Measurements from ENCODE around the gene ZNF394. TPM values are rescaled to one million over a fixed set of nuclear protein-coding genes. Genes with fewer than 3 reads are reported as not detected.

The ZNF394 gene
- total and polyA plus RNA-seq, 9 of the 15 experiments (the other 6 are each of a cell fraction or from before 2014, with no cell fraction given), result 2.9 to 32.2 (median 24.2) TPM

GRCh38 chr7:99456288-99456687 lies 43.8 kb downstream of the ZNF394 start:
- CTCF ChIA-PET (ENCODE audit: low intra/inter-chr PET ratio), result no interaction called here
- H3K4me2 ChIP-seq (ENCODE audit: insufficient read depth, low read length), result no peak overlapping the region
- ATAC-seq (peak; percentile 3; the same call in 2 of the 3 replicates), FAIRE-seq (no peak), DNase-seq (ENCODE audit: extremely low read depth in 1 of 4, low spot score in 3 of 4) (peak in 1 of 4 experiments; percentile 14)
- POLR2A ChIA-PET, result interaction anchor here (0.6 to 2.9 kb wide), 6 partner anchors 9 to 578 kb away, joined by 3 to 28 read pairs (median 4); partner anchors contain the start of genes ATP5MF, CPSF4, PDAP1 and PTCD1
- intact Hi-C loops (cut with micrococcal nuclease), result no loop called here
- H3K9me3 ChIP-seq (replicated peaks; ENCODE audit: control insufficient read depth, insufficient read depth, low read depth, low read length), result no peaks in the 10 kb centered on the region
- peaks cover 48% of the 10 kb centered on the region for H4K20me1 ChIP-seq (replicated peaks; ENCODE audit: control insufficient read depth, insufficient read depth, low read length)
- WGBS (ENCODE audit: insufficient coverage, low coverage, missing lambda C conversion rate), result 79% methylated on average over 9 of the region's 13 CpGs
- peak overlapping the region in 1 of 2 experiments; percentile 54; a peak in 1 of 4 replicates for H3K9ac ChIP-seq (ENCODE audit: insufficient read depth in 1 of 2, low read depth in 2 of 2, low read length in 2 of 2)
- in situ Hi-C loops (cut with MboI), result no loop called here
- H3K79me2 ChIP-seq (ENCODE audit: control insufficient read depth, insufficient read depth, low read length), result peaks cover 44% of the 10 kb centered on the region
- no peak overlapping the region for H3K4me3 ChIP-seq
- peaks cover 0 to 18% of the 10 kb centered on the region in 2 experiments; a peak in 2 of 5 replicates for H3K4me1 ChIP-seq (replicated peaks in 1 of 2; ENCODE audit: control insufficient read depth in 2 of 2, insufficient read depth in 2 of 2, low read length in 2 of 2)
- peaks cover 99% of the 10 kb centered on the region for H3K36me3 ChIP-seq (ENCODE audit: control insufficient read depth, insufficient read depth, low read length)
- H2AFZ ChIP-seq (ENCODE audit: low read depth, low read length), result no peak overlapping the region
- BruUV-seq (replicated peaks), result no TSS peak
- no peaks in the 10 kb centered on the region for H3K27me3 ChIP-seq (ENCODE audit: control insufficient read depth in 2 of 2, insufficient read depth in 2 of 2, low read length in 2 of 2)
- H3K27ac ChIP-seq (ENCODE audit: extremely low read depth, low read depth, low read length), result no peak overlapping the region
- peak; percentile 68 for TF ChIP-seq RBFOX2 (IDR thresholded peaks at IDR 0.05; ENCODE audit: low read depth, low read length)
- TF ChIP-seq POLR2G (IDR thresholded peaks at IDR 0.05; ENCODE audit: low read depth, low read length), result peak; percentile 80
- no peak for TF ChIP-seq ZNF311 (CRISPR knock-in tag; IDR thresholded peaks at IDR 0.05)
- peak; percentile 85 for TF ChIP-seq RBM22 (IDR thresholded peaks at IDR 0.05; ENCODE audit: low read depth, low read length, poor library complexity, severe bottlenecking)
- TF ChIP-seq MYNN (IDR thresholded peaks at IDR 0.05), result peak; percentile 56; the same call in 1 of the 2 replicates
- TF ChIP-seq MYNN (CRISPR knock-in tag; IDR thresholded peaks at IDR 0.05), result no peak
- no peak for TF ChIP-seq ZNF512 (tag; IDR thresholded peaks at IDR 0.05)
- 0 out of 2 replicates have a peak, but pooled peaks have one; percentile 3 for TF ChIP-seq POLR2AphosphoS5 (IDR thresholded peaks at IDR 0.05; ENCODE audit: control insufficient read depth, insufficient read depth, low read depth, low read length)
- 0 out of 2 replicates have a peak, but pooled peaks have one; percentile 6 for TF ChIP-seq SUPT5H (IDR thresholded peaks at IDR 0.05)
- TF ChIP-seq POLR2AphosphoS2 (IDR thresholded peaks at IDR 0.05; ENCODE audit: low read length), result peak; percentile 73
- no peaks in the 10 kb centered on the region for H3K9me1 ChIP-seq (ENCODE audit: control insufficient read depth, insufficient read depth, low read length)

Data from K562 (cell line).